GM19240 (cell line): ENCODE results near the gene GLUD2.
"Not testable (repeated sequence)": the region's sequence is repeated elsewhere in the genome, so short reads cannot be mapped to it uniquely, and the experiment has no call there.

Source experiments
- DNase-seq: peaks from one replicate; pipeline ENCODE4 v3.0.0; 2011; ENCODE audit warnings: low spot score; ENCODE audit not compliant: insufficient read length

Gene GLUD2

DNA sequence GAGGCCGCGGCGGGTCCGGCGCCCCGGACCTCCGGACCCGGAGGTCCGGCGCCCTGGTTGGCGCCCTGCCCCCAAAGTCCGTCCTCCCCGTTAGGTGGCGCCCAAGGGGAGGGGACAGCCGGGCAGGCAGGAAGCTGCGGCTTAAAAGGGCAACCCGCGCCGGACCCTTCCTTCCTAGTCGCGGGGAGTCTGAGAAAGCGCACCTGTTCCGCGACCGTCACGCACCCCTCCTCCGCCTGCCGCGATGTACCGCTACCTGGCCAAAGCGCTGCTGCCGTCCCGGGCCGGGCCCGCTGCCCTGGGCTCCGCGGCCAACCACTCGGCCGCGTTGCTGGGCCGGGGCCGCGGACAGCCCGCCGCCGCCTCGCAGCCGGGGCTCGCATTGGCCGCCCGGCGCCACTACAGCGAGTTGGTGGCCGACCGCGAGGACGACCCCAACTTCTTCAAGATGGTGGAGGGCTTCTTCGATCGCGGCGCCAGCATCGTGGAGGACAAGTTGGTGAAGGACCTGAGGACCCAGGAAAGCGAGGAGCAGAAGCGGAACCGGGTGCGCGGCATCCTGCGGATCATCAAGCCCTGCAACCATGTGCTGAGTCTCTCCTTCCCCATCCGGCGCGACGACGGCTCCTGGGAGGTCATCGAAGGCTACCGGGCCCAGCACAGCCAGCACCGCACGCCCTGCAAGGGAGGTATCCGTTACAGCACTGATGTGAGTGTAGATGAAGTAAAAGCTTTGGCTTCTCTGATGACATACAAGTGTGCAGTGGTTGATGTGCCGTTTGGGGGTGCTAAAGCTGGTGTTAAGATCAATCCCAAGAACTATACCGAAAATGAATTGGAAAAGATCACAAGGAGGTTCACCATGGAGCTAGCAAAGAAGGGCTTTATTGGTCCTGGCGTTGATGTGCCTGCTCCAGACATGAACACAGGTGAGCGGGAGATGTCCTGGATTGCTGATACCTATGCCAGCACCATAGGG is at the start of gene GLUD2:
TSS of gene GLUD2 (plus strand) at position 170 of the 979 bp plus-strand sequence. CDS start at position 245, 75 bp downstream.
- DNase-seq, result not testable (repeated sequence)

DNA sequence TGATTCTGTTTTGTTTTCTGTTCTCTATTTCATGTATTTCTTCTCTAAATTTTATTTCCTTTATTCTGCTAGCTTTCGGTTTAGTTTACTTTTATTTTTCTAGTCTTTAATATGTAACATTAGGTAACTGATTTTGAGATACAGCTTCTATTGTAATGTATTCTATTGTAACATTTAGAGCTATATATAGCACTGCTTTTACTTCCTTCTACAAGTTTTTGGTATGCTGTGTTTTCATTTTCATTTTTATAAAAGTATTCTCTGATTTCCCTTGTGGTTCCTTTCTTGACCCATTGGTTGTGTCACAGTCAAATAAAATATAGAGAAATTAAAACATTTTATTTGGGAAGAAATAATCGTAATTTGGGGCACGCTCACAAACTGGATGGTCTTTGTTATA is 48.0 kb upstream of the GLUD2 start:
- DNase-seq, result no peak

DNA sequence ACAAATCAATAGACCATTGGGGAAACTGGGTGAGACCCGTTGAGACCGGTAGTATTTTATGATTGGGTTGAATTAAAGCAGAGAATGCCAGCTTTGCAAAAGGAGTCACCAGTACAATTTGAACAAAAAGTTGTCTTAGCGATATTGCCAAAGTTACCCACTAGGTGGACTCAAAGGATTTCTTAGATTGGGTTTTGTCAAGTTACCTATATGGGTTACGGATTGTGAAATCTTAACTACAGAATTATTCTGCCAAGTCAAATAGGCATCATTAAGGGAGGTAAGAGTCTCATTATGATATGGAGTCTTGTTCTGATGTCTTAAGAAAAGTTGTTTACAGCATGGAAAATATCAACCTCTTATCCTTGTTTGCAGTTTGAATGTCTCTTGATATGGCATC is 46.8 kb upstream of the GLUD2 start:
- DNase-seq, result no peak

DNA sequence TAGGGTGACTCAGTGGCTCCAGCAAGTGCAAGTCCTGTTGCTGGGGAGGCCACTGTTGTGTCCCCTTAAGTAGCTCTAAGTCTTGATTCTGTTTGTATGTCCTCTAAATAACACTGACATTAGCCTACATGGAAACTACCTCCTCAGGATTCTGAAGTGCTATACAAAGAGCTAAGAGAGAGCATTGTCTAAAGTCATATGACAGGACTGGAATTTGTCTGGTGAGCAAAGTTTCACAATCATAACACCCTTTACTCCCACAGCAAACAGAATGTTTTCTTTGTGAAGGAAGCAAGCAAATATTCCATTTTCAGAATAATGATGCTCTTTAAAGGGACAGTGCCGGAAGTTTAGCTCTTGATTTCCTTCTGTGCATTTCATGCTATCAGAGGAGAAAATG is 38.5 kb upstream of the GLUD2 start:
- no peak for DNase-seq

DNA sequence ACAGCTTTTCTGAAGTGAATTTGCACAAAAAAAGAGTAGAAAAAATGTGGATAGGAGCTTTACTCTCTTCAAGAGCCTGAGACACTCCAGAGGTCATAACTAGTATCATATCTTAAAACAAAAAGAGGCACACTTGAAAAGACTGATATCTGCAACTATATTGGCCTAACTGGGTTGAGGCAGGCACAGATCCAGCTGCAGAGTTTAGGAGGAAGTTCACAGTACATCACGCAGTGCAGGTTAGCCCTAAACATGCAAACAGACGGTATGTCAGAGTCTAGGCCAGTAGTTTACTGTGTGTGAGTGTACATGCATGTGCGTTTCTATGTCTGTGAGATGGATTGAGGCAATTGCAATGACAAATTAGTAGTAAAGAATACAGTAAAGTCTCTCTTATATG is 37.6 kb upstream of the GLUD2 start:
- DNase-seq, result no peak

DNA sequence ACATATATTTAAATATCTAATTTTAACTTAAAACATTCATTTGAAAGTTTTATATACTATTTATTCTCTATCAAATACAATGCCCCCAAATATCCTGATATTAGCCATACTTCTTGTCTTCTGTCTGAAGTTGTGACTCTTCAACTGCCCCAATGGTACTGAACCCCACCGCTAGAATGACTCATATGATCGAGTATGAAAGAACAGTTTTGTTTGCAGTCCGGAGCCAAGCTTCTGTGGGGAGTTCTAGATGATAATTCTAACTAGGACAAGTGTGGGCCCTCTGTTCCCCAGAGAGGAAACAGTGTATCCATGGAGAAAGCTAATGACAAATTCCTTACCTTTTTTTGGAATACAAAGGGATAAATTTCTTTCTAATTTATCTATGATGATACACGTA is 37.2 kb upstream of the GLUD2 start:
- DNase-seq, result no peak

DNA sequence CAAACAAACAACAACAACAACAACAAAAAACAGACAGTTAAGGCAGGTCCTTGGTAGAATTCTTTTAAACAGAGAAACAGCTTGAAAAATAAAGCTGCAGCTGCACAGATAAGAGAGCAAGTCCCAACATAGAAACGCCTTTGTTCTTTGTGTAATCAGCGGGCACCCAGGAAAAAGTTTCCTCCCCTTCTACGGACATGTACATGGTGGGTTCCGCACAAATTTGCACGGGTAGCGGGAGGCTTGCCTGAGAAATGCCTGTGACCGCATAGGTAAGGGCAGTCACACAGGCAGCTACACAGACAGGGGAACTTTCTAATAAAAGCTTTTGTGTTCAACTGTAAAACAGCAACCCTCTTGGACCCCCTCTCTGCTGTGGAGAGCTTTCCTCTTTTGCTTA is 36.2 kb upstream of the GLUD2 start:
- no peak for DNase-seq

DNA sequence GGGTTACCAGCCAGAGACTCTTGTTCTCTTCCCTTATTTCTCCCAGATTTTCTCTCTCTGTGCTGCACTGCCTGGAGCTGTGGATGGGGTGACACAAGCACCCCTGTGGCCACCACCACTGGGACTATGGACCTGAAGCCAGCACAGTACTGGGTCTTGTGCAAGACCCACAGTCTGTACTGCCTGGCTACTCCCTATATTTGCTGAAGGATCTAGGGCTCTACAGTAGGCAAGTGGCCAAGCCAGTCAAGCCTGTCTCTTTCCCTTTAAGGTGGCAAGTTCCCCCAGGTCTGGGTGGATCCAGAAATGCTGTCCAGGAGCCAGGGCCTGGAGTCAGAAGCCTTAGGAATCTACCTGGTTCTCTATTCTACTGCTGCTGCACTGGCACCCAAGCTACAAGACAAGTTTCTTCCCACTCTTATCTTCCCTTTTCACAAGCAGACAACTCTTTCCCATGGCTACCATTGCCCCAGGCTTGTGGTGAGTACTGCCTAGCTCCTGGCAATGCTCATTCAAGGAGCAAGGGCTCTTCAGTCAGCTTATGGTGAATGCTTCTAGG is 33.4 kb upstream of the GLUD2 start:
- DNase-seq, result no peak

DNA sequence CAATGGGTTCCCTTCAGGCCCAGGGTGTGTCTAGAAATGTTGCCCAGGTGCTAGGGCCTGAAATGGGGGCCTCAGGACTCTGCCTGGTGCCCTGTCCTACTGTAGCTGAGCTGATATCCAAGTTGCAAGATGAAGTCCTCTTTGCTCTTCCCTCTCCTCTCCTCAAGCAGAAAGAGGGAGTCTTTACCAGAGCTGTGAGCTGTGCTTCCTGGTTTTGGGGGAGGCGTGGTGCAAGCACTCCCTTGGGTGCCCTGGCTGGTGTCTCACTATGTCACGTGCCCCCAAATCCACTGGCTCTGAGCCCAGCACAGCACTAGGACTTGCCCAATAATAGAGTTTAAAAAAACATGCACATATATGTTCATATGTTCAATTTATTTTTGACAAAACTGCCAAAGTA is 32.6 kb upstream of the GLUD2 start:
- DNase-seq, result no peak

DNA sequence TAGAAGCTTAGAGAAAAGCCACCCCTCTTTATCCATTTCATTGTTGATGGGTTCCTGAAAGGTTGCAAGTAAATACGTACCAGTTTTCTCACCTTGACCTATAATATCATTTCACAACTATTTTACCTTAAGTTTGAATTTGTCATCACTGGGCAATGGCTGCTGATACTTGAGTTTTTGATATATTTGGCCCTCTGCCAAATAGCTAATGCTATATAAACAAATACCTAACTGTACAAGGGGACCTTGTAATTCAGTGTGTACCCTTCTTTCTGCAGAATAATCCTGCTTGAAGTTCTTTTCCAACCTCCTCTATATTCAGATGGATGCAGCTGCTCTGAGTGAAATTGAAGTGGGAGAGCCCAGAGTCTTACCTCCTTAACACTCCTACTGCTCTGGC is 19.0 kb upstream of the GLUD2 start:
- DNase-seq, result no peak

DNA sequence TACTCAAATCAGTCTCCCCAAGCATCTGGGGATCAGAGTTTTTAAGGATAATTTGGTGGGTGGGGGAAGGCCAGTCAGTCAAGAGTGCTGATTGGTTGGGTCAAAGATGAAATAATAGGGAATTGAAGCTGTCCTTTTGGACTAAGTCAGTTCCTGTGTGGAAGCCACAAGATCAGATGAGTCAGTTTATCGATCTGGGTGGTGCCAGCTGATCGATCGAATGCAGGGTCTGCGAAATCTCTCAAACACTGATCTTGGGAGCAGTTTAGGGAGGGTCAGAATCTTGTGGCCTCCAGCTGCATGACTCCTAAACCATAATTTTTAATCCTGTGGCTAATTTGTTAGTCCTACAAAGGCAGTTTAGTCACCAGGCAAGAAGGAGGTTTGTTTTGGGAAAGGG is 17.3 kb upstream of the GLUD2 start:
- DNase-seq, result no peak

DNA sequence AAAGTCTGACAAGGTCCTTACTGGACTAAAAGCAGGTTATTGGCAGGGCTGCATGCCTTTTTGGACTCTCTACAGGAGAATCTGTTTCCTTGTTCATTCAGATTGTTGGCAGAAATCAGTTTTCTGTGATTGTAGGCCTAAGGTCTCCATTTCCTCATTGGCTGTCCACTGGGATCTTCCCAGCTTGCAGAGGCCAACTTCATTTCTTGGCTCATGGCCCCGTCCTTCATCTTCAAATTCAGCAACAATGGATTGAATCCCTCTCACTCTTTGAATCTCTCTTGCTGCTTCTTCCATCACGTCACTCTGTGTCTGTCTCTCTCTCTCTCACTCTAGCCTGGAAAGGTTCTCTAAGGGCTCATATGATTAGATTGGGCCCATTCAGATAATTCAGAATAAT is 14.9 kb upstream of the GLUD2 start:
- DNase-seq, result no peak

DNA sequence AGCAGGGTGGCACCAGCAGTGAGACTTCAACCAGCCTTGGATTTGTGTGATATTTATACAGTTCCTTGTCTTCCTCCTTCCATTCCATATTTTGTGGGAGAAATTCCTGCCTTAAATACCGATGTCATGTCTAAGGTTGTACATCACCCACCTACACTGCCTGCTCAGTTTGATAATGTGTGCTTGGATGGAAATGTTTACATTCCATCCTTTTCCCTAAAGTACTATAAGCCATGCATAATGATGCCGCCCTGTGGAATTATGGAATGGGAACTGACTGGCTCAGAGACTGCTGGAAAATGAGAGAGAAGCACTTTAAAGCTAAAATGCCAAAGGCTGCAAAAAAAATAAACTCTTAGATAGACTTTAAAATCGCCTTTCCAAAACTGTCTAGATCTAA is 11.3 kb upstream of the GLUD2 start:
- no peak for DNase-seq

DNA sequence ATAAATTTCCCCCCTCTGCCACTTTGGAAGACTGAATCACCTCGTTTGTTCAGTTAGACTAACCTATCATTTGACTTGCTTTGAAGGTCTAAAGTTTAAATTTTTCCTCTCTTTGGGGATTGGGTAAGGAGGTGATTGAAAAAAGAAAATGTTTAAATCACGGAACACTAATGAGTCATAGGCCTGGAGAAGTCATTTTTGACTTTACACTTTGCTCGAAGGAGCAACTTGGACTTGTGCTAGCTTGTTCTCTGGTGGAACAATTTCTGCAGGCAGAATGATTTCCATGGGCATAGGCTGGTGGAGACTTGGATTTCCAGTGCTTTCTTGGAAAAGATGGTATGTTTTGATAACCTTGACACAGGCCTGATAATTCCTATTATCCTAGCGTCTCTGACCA is 10.5 kb upstream of the GLUD2 start:
- no peak for DNase-seq

DNA sequence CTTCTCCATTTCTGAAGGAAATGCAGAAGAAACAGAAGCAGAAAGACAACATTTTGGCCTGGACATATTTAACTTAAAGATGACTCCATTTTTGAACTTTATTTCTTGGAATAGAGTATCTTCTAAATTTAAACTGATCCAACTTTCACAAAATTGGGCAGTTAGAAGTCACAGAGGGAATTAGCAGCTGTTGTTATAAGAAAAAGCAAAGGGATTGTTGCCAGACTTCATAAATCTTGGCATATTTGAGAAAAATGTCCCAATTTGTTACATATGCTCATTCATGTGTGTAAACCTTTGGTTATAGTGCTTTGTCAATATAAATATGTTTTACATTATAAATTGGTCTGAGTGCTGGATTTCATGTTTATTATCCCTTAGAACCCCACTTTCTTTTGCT is 3.4 kb downstream of the GLUD2 start:
- no peak for DNase-seq

DNA sequence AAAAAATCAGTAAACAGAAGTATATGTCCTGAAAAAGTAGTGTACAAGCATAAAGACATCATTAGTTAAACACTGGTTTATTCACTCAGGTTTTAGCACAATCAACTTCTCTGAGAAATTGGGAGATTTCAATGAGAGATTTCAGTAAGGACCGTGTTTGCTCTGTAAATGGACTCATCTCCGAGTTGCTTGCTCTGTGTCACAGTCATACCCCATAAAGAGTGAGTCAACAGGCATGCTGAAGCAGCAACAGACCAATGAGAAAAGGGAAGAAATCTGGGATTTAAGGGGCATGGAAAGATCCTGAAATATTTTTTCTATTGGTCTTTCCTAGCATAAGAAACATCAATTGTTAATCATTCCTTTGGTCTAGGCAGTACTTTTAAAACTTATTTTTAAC is 4.7 kb downstream of the GLUD2 start:
- no peak for DNase-seq

DNA sequence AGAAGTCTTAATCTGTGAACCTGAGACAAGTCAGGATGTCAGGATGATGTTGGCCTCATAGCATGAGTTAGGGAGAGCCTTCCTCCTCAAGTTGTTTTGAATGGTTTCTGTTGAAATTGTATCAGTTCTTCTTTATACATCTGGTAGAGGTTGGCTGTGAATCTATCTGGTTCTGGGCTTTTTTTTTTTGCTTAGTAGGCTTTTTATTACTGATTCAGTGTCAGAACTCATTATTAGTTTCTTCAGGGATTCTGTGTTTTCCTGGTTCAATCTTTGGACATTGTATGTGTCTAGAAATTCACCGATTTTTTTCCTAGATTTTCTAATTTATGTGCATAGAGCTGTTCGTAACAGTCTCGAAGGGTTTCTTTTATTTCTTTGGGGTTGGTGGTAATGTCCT is 14.9 kb downstream of the GLUD2 start:
- no peak for DNase-seq

DNA sequence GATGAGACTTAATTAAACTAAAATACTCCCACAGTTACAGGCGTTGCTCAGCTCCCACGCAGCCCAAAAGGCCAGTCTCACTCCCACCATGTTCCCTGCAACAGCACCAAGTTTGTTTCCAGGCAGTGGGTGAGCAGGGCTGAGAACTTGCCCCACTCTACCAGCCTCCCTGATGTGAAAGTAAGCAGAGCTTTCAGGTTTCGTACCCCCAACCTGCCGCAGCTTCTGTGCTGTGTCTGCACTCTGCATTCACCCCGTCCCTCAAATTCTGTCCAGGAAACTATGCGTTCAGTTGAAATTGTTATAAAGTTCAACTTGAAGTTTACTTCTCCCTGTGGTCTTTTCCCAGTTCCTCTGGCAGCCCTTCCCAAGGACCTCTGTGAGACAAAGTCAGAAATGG is 17.2 kb downstream of the GLUD2 start:
- DNase-seq, result no peak

DNA sequence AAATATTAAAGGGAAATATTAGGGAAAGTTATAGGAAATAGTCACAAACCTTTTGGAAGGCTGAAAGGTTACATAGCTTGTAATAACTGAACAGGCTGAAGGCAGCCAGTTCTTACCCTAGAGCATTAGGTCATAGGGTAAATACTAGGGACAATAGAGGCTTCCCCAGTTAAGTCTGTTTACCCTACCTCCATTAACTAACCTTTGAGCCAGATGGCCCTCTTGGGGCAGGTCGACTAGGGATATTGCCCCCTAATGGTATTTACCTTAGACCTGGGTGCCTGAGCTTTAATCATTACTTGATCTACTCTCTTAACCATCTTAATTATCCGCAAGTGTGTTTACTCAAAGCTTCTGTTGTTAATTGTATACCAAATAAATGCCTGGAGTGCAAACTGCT is 36.8 kb downstream of the GLUD2 start:
- DNase-seq, result not testable (repeated sequence)

DNA sequence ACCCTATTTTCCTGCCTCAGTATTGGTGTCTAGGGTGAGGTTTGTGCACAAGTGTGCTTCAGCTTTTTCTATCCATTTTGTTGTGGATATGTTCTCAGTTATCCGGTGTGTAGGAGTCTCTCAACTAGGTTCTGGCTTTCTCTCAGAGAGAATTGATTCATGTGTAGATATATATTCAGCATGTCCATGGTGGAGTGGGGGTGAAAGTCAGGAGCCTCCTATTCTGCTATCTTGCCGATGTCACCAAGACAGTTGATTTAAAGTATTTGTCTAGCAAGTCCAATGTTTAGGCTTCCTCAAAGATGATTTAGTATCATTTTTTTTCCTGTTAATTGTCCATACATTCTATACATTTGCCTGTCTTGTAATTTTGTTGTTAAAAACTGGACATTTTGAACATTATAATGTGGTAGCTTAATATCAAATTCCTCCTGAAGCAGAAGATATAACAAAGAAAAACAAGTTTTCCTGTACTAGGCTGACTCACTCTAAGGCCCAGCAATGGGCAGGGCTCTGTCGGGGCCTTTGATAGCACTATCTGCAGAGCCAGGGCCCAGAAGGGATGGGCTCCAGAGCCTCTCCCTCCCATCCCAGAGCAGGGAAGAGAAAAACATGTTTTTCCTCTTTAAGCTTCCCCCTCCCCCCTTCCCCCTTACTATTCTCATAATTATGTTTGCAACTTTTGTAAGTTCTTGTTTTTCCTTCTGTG is 37.6 kb downstream of the GLUD2 start:
- no peak for DNase-seq

DNA sequence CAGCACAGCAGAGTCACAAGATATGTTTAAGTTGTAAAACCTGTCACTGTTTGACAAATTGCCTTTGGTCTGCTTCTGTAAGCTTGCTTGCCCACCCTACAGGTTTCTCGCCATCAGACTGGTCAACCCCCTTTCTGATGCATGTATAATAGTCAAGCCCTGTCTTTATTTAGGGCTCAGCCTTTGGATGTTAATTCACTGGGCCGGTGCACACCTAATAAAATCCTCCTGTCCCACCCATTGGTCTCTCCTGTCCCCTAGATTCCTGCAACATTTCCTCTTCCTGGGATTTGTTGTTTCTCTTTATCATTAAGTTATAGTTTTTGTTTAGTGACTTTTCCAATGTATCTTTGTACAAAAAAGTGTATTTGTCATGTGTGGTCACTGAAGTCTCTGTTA is 38.2 kb downstream of the GLUD2 start:
- no peak for DNase-seq

DNA sequence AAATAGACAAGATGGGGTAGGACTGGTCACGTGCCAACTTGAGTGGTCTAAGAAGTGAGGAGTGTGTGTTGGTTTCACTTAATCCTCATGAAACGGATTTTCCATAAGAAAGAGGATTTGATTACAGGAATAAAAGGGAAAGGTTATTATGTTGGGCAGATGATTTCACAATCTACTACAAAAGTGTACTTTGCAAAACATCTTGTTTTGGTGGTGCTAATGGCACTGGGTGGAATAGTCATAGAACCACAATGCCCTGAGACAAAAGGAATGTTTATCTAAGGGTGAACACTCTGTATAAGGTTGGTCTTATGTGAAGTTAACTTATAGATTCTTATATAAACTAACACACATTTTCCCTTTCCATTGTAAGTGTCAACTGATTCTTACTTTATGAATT is 45.6 kb downstream of the GLUD2 start:
- DNase-seq, result no peak
